Measurements from ENCODE around the gene CKB. TPM values are rescaled to one million over a fixed set of nuclear protein-coding genes. Genes with fewer than 3 reads are reported as not detected.
A peak's percentile ranks its signal among the peaks of the same experiment; 100 is the strongest.

The CKB gene
- total and polyA plus RNA-seq, 2 donors (not counting 1 experiment from before 2014, with no cell fraction given) = 3.1 to 4.7 TPM

DNA sequence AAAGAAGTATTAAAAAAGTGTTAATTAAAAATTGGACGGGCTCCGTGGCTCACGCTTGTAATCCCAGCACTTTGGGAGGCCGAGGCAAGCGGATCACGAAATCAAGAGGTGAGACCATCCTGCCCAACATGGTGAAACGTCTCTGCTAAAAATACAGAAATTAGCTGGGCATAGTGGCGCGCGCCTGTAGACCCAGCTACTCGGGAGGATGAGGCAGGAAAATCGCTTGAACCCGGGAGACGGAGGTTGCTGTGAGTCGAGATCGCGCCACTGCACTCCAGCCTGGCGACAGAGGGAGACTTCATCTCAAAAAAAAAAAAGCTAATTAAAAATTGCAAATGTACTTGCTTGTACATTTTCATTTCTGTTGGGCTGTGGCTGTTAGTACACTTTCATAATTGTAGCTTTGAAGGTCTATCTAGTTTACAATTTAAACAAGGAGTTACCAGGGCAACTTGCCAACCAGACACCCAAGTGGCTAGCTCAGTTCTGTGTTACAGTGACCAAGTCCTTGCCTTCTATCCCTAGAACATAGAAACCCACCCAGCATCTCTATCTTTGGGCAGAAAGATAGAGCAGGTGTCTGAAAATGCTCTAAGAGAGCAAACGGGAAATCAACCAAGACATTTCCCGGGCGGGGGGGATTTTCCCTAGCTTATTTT is 41.3 kb upstream of the CKB start:
- H3K27me3 ChIP-seq (replicated peaks in 1 of 4; ENCODE audit: control extremely low read depth in 1 of 4, control insufficient read depth in 3 of 4, insufficient read depth in 4 of 4, low read length in 3 of 4) = no peaks in the 10 kb centered on the region
- peak overlapping the region in 3 of 5 experiments; percentile 65 to 94 (median 80) for H3K4me3 ChIP-seq (ENCODE audit: control extremely low read depth in 1 of 5, extremely low read depth in 1 of 5, insufficient read depth in 1 of 5, low read depth in 2 of 5, low read length in 4 of 5)
- intact Hi-C loops (cut with micrococcal nuclease) = loop anchor here (2.0 to 10.0 kb wide), 6 partner anchors 35 to 357 kb away; partner anchors contain the start of genes EIF5, PPP1R13B and TRMT61A
- Mint-ChIP-seq H3K27ac (peak overlapping the region; percentile 78), H3K4me1 (peaks cover 51% of the 10 kb centered on the region), H3K9me3 (ENCODE audit: insufficient read depth) (no peaks in the 10 kb centered on the region), H3K4me3 (peak overlapping the region; percentile 89), H3K27me3 (no peaks in the 10 kb centered on the region)
- TF ChIP-seq, protein P1, sequence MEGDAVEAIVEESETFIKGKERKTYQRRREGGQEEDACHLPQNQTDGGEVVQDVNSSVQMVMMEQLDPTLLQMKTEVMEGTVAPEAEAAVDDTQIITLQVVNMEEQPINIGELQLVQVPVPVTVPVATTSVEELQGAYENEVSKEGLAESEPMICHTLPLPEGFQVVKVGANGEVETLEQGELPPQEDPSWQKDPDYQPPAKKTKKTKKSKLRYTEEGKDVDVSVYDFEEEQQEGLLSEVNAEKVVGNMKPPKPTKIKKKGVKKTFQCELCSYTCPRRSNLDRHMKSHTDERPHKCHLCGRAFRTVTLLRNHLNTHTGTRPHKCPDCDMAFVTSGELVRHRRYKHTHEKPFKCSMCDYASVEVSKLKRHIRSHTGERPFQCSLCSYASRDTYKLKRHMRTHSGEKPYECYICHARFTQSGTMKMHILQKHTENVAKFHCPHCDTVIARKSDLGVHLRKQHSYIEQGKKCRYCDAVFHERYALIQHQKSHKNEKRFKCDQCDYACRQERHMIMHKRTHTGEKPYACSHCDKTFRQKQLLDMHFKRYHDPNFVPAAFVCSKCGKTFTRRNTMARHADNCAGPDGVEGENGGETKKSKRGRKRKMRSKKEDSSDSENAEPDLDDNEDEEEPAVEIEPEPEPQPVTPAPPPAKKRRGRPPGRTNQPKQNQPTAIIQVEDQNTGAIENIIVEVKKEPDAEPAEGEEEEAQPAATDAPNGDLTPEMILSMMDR (IDR thresholded peaks at IDR 0.05) = no peak
- no peak for TF ChIP-seq EZH2 (IDR thresholded peaks at IDR 0.05; ENCODE audit: borderline replicate concordance, insufficient read depth, low read depth, low read length, poor library complexity, severe bottlenecking)
- peak overlapping the region; percentile 93 for H3K9ac ChIP-seq (ENCODE audit: low read length)
- H4K20me1 ChIP-seq (ENCODE audit: control insufficient read depth, insufficient read depth, low read length, poor library complexity, severe bottlenecking) = peaks cover 65% of the 10 kb centered on the region
- H3K27ac ChIP-seq (ENCODE audit: low read length in 2 of 2) = no peak overlapping the region
- peaks cover 27 to 30% of the 10 kb centered on the region in 2 donors for H3K4me1 ChIP-seq (ENCODE audit: control insufficient read depth in 2 of 2, insufficient read depth in 2 of 2, low read length in 2 of 2)
- POLR2A ChIA-PET = interaction anchor here (0.7 kb wide), 1 partner anchor 1189 kb away, joined by 4 read pairs; the partner anchor contains the start of gene SIVA1
- H3K9me3 ChIP-seq (ENCODE audit: control extremely low read depth in 1 of 3, control insufficient read depth in 2 of 3, insufficient read depth in 1 of 3, low read length in 2 of 3) = no peaks in the 10 kb centered on the region
- 62% methylated on average over 7 of the region's 21 CpGs for WGBS (ENCODE audit: insufficient coverage)
- H2AFZ ChIP-seq (ENCODE audit: insufficient read depth, low read depth, low read length, poor library complexity, severe bottlenecking) = no peak overlapping the region
- DNase-seq = no peak
- CTCF ChIA-PET = interaction anchor here (0.5 to 0.6 kb wide), 2 partner anchors 40 to 86 kb away, joined by 3 to 5 read pairs; no protein-coding TSS in a partner anchor
- ATAC-seq (ENCODE audit: low read depth) = no peak
- peaks cover 0 to 20% of the 10 kb centered on the region in 2 experiments for H3K36me3 ChIP-seq (replicated peaks in 1 of 2; ENCODE audit: control extremely low read depth in 1 of 2, control insufficient read depth in 1 of 2, extremely low read depth in 1 of 2, insufficient read depth in 2 of 2, low read length in 1 of 2)
- H3K79me2 ChIP-seq (ENCODE audit: control insufficient read depth, insufficient read depth, low read length) = peaks cover 89% of the 10 kb centered on the region
- peak overlapping the region; percentile 96 for H3K4me2 ChIP-seq (replicated peaks; ENCODE audit: low read depth, low read length, poor library complexity, severe bottlenecking)

DNA sequence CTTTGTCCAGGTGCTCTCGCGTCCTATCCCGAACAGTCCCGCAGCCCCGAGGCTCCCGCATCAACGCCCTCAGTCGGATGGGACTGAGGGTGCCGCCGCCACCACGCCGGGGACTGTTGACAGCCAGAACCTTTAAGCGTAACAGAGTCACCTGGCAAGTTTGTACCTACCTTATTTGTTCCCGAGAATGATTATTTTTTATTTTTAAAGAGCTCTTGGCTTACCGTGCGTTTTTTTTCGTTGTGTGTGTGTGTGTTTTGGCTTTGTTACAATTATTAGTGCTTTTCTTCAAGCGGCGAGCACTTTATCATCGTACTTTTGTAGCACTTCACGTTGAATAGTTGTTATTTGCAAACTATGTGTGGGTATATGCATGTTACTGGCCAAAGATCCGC is 40.6 kb upstream of the CKB start:
- TF ChIP-seq, protein P1 (IDR thresholded peaks at IDR 0.05) = no peak
- no peak for TF ChIP-seq EZH2 (IDR thresholded peaks at IDR 0.05; ENCODE audit: borderline replicate concordance, insufficient read depth, low read depth, low read length, poor library complexity, severe bottlenecking)
- CTCF ChIA-PET = no interaction called here
- Histone ChIP-seq H3K79me2 (ENCODE audit: control insufficient read depth, insufficient read depth, low read length) (peaks cover 92% of the 10 kb centered on the region), H3K27ac (ENCODE audit: low read length in 2 of 2) (peak overlapping the region; percentile 43 to 92), H3K4me3 (ENCODE audit: control extremely low read depth in 1 of 5, extremely low read depth in 1 of 5, insufficient read depth in 1 of 5, low read depth in 2 of 5, low read length in 4 of 5) (peak overlapping the region; percentile 65 to 94 (median 92)), H3K4me1 (ENCODE audit: control insufficient read depth in 2 of 2, insufficient read depth in 2 of 2, low read length in 2 of 2) (peaks cover 27 to 30% of the 10 kb centered on the region in 2 donors), H3K36me3 (replicated peaks in 1 of 2; ENCODE audit: control extremely low read depth in 1 of 2, control insufficient read depth in 1 of 2, extremely low read depth in 1 of 2, insufficient read depth in 2 of 2, low read length in 1 of 2) (peaks cover 0 to 24% of the 10 kb centered on the region in 2 experiments), H3K9me3 (ENCODE audit: control extremely low read depth in 1 of 3, control insufficient read depth in 2 of 3, insufficient read depth in 1 of 3, low read length in 2 of 3) (no peaks in the 10 kb centered on the region), H3K27me3 (replicated peaks in 1 of 4; ENCODE audit: control extremely low read depth in 1 of 4, control insufficient read depth in 3 of 4, insufficient read depth in 4 of 4, low read length in 3 of 4) (no peaks in the 10 kb centered on the region), H3K4me2 (replicated peaks; ENCODE audit: low read depth, low read length, poor library complexity, severe bottlenecking) (peak overlapping the region; percentile 96), H2AFZ (ENCODE audit: insufficient read depth, low read depth, low read length, poor library complexity, severe bottlenecking) (peak overlapping the region; percentile 96), H4K20me1 (ENCODE audit: control insufficient read depth, insufficient read depth, low read length, poor library complexity, severe bottlenecking) (peaks cover 65% of the 10 kb centered on the region), H3K9ac (ENCODE audit: low read length) (peak overlapping the region; percentile 93)
- H3K4me3 Mint-ChIP-seq = peak overlapping the region; percentile 89
- ATAC-seq (ENCODE audit: low read depth) = no peak
- 2% methylated on average over 22 of the region's 22 CpGs for WGBS (ENCODE audit: insufficient coverage)
- no peaks in the 10 kb centered on the region for H3K27me3 Mint-ChIP-seq
- H3K4me1 Mint-ChIP-seq = peaks cover 57% of the 10 kb centered on the region
- DNase-seq = no peak
- H3K27ac Mint-ChIP-seq = peak overlapping the region; percentile 91
- H3K9me3 Mint-ChIP-seq (ENCODE audit: insufficient read depth) = no peaks in the 10 kb centered on the region
- POLR2A ChIA-PET = no interaction called here
- intact Hi-C loops (cut with micrococcal nuclease) = loop anchor here (2.0 to 10.0 kb wide), 6 partner anchors 34 to 358 kb away; partner anchors contain the start of genes EIF5, PPP1R13B and TRMT61A
